GM21529 (cell line): ENCODE results near the gene ILF2.
"Not testable (repeated sequence)": the region's sequence is repeated elsewhere in the genome, so short reads cannot be mapped to it uniquely, and the experiment has no call there.

Experiments
- ATAC-seq: cut with Tn5 transposase; IDR thresholded peaks from one replicate; pipeline ENCODE4 v1.9.1; 2021; ENCODE audit not compliant: unreplicated experiment

Gene ILF2

DNA sequence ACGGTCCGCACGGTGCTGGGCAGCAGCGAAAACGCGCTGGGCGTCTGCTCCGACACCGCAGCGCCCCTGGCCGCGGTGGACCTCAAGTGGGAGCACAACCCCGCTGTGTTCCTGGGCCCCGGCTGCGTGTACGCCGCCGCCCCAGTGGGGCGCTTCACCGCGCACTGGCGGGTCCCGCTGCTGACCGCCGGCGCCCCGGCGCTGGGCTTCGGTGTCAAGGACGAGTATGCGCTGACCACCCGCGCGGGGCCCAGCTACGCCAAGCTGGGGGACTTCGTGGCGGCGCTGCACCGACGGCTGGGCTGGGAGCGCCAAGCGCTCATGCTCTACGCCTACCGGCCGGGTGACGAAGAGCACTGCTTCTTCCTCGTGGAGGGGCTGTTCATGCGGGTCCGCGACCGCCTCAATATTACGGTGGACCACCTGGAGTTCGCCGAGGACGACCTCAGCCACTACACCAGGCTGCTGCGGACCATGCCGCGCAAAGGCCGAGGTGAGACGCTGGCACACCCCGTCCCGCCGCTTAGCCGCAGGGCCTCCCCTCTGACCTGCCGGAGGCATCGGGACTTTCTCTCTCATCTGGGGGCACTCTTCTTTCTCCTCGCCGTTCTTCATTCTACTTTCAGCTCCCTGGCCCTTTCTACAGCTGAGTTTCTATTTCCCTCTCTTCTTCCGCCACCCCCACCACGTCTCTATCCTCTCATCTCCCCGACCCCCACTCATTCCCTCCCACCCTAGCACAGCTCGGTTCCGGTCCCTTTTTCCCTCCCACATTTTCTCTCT is 8.7 kb upstream of the ILF2 start:
- ATAC-seq, result no peak

DNA sequence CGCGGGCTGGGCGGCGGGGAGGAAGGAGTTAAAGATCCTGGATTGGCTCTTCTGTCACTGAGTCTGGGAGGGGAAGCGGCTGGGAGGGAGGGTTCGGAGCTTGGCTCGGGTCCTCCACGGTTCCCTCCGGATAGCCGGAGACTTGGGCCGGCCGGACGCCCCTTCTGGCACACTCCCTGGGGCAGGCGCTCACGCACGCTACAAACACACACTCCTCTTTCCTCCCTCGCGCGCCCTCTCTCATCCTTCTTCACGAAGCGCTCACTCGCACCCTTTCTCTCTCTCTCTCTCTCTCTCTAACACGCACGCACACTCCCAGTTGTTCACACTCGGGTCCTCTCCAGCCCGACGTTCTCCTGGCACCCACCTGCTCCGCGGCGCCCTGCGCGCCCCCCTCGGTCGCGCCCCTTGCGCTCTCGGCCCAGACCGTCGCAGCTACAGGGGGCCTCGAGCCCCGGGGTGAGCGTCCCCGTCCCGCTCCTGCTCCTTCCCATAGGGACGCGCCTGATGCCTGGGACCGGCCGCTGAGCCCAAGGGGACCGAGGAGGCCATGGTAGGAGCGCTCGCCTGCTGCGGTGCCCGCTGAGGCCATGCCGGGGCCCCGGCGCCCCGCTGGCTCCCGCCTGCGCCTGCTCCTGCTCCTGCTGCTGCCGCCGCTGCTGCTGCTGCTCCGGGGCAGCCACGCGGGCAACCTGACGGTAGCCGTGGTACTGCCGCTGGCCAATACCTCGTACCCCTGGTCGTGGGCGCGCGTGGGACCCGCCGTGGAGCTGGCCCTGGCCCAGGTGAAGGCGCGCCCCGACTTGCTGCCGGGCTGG is 7.9 kb upstream of the ILF2 start, which contains the start of gene NPR1:
Gene NPR1, plus strand, starts transcription at position 170 of the 818 bp plus-strand sequence. Its CDS starts 421 bp downstream, at position 591.
- ATAC-seq, result no peak

- no peak for ATAC-seq
Observed at GRCh38 chr1:153677718-153678518, 7.1 kb upstream of the ILF2 start.

DNA sequence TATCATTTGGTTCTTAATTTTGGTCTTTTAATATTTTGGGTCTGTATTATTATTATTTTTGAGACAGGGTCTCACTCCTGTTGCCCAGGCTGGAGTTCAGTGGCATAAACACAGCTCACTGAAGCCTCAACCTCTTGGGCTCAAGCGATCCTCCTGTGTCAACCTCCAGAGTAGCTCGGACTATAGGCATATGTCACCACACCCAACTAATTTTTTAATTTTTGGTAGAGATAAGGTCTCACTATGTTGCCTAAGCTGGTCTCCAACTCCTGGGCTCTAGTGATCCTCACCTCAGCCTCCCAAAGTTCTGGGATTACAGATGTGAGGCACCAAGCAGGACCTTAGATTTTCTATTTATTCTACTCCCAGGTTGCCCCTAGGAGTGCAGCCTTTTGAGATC is 2.7 kb upstream of the ILF2 start:
- no peak for ATAC-seq

DNA sequence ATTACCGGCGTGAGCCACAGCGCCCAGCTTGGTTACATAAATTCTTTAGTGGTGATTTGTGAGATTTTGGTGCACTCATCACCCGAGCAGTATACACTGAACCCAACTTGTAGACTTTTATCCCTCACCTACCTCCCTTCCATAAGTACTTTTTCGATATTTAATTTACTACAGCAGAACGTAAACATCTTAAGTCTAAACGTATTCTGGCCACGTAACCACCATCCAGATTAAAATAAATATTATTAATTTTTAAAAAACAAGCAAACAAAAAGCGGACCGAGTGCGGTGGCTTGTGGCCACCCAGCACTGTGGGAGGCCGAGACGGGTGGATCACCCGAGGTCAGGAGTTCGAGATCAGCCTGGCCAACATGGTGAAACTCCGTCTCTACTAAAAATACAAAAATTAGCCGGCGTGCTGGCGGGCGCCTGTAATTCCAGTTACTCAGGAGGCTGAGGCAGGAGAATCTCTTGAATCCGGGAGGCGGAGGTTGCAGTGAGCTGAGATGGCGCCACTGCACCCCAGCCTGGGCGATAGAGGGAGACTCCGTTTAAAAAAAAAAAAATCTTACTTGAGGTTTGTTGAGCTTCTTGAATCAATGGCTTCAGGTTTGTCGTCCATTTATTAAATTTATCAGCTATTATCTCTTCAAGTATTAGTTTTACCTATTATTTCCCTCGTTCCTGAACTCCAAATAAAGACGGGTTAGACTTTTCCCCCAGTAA is 998 bp upstream of the ILF2 start:
- not testable (repeated sequence) for ATAC-seq

GRCh38 chr1:153670257-153670858 is 435 bp downstream of the ILF2 start:
- peak; percentile 2 for ATAC-seq

GRCh38 chr1:153669606-153670005 is 1.2 kb downstream of the ILF2 start:
- ATAC-seq, result no peak

DNA sequence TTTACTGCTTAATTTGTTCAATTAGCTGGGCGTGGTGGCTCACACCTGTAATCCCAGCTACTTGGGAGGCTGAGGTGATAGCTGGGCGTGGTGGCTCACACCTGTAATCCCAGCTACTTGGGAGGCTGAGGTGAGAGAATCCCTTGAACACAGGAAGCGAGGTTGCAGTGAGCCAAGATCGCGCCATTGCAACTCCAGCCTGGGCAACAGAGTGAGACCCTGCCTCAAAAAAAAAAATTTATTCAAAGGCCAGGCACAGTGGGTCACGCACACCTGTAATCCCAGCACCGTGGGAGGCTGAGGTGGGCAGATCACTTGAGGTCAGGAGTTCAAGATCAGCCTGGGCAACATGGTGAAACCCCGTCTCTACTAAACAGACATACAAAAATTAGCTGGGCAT is 2.1 kb downstream of the ILF2 start:
- not testable (repeated sequence) for ATAC-seq

GRCh38 chr1:153667439-153667838 is 3.4 kb downstream of the ILF2 start:
- ATAC-seq, result no peak

GRCh38 chr1:153663211-153663610 is 7.6 kb downstream of the ILF2 start:
- ATAC-seq, result no peak

DNA sequence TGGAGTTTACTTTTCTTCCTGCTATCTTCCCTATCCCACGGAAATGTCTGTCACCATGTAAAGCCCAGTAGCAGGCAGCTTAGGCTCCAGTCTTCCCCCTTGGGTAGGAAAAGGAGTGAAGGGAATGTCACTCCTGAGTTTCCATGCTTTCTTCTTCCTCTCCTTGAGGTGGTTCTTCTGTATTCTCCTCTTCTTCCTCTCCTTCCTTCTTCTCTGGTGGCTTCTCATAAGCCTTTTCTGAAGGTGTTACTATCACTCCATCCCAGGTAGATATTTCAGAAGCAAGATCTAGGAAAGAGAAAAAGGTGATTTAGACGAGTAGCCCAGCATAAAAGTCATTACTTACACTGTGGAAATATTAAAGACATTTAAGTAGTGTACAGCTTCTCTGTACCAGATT is 8.5 kb downstream of the ILF2 start:
- no peak for ATAC-seq

DNA sequence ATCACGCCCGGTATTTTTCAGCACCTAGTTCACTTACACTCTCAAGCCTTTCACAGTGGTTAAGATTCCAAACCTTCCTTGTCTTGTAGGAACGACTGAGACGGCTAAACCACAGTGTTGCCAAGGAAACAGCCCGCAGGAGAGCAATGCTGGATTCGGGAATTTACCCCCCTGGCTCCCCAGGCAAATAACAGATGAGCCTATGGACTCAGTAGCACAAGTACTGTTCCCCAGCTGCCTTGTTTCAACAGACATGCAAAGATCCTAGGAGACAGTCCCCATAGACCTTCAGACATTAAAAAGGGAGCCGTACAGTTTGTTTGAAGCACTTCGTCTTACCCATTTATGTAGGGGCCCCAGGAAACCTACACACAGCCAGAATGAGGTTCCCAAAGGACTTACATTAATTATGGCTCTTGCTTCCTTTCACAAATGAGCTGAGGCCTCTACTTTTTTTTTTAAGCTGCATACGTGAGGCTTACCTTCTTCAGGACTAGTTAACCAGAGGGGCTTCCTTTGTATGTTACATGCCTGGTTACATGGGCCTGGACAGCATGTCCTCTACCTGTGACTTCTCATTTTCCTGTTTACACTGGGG is 9.6 kb downstream of the ILF2 start:
- no peak for ATAC-seq

- ATAC-seq, result no peak
Observed at GRCh38 chr1:153659656-153660055, 11.1 kb downstream of the ILF2 start.

GRCh38 chr1:153659175-153659534 is 11.6 kb downstream of the ILF2 start:
- ATAC-seq, result no peak

DNA sequence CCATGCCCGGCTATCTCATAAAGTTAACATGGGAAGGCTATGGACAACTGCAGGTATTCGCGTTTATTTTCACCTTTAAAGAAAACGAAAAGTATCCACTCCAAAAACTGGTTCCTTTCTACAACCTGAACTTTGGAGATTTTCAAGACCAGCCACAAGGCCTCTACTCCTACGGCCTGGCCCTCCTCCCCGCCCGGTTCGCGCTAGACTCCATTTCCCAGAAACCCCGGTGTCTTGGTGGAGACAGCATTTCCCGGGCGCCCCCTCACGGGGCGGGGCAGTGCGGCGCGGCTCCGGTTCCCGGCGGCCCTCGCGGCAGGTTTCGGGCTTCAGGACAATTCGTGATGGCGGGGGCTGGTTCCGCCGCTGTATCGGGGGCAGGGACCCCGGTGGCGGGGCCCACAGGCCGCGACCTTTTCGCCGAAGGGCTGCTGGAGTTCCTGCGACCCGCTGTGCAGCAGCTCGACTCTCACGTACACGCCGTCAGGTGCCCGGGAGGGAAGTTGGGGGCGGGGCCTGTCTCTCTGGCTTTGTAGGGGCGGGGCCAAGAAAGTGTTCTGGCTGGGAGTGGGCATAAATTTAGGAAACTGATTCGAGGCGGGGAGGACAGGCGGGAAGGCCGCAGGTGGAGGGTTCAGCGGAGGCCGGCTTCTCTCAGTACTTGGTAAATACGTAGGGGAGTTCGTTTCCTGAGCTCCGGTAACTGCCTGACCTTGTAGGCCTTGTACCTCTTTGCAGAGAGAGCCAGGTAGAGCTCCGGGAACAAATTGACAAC is 12.2 kb downstream of the ILF2 start, which contains the start of gene SNAPIN:
Gene SNAPIN, plus strand, starts transcription at position 304 of the 775 bp plus-strand sequence. Its CDS starts 41 bp downstream, at position 345.
- peak; percentile 92 for ATAC-seq

GRCh38 chr1:153655333-153655732 is 15.5 kb downstream of the ILF2 start:
- ATAC-seq, result no peak

- ATAC-seq, result no peak
Observed at GRCh38 chr1:153652805-153653500, 17.8 kb downstream of the ILF2 start.

DNA sequence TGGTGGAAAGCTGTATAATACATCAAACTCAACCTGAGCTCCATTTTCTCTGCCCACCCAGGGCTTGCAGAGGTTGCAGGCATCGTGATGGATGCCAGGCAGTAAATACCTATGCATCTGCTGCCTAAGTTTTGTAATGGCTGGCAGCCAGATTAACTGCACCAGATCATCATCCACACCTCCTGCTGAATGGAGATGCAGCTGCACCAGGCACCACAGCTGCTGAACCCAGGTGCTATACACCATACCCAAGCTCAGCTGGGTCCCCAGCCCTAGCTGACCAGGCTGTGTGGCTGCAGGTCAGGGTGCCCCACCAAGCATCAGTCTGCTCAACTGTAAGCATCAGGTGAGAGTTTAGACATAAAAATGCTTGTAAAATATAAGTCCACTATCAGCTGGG is 19.0 kb downstream of the ILF2 start:
- ATAC-seq, result no peak
